NCI-H748 treated with DMSO at 0.1 percent for 48 hours (cell line): ENCODE data around the gene KCNIP4.

Source experiments
- DNase-seq: peaks from one replicate; lab custom pipeline; 2025; lab: John Stamatoyannopoulos, UW

The KCNIP4 gene

GRCh38 chr4:20944451-20944850, 1004.1 kb downstream of the KCNIP4 start:
- no peak for DNase-seq

DNA sequence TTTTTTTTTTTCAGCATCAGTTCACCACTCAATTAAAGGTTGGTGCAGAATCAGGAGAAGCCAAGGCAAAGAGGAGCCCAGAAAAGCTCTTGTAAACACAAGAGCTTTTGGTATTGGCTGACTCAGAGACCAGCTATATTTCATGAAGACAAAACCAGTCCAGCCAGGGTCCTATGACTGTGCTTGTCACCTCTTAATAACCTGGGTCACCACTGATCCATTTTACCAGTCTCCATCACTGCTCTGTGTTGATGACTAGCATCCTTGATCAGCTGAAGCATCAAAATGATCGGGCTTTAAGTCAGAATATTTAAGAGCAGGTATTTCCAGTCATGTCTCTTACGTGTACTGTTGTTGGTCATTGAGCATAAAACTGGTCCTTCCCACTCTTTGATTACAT, 1010.4 kb downstream of the KCNIP4 start:
- no peak for DNase-seq

DNA sequence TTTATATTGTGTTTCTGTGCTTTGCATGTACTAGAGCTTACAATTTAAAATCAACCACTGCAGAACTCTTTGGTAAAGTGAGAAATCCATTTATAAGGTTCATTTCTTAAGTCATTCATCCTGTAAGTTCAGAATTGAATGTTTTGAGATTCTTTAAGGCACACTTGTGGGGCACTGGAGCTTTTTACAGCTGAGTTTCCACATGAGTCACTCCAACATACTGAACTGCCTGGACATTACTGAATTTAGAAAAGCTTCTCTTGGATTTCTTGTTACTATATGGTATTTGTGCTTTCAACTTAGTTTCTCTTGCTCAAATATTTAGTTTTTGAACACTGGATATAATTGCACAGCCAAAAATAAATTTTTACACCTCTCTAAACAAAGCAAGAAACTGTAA, 1022.0 kb downstream of the KCNIP4 start:
- DNase-seq = no peak

DNA sequence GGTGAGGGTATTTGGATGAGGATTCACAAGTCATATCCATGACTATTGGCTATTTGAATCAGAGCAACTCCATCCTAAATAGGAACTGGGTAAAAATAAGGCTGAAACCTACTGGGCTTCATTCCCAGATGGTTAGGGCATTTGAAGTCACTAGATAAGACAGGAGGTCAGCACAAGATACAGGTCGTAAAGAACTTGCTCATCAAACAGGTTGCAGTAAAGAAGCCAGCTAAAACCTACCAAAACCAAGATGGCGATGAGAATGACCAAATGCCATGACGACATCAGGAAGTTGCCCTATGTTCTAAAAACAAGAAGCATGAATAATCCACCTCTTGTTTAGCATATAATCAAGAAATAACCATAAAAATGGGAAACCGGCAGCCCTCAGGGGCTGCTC, 1023.4 kb downstream of the KCNIP4 start:
- DNase-seq = no peak

DNA sequence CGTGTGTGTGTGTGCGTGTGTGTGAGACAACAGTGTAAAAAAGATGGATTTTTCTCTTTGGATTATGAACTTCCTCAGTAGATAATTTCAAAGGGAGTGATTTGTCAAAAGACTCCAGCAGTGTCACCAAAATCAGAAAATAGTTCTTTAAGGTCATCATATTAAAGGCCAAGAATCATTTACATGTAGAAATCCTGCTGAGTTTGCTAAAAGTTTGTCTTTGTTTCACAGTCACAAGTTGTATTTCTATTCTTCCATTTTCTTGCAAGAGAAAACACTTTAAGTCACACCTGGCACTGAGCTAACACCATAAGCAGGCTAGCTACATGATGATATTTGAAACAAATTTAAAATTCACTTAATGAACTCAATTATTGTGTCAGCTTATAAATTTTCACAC, 1025.6 kb downstream of the KCNIP4 start:
- DNase-seq = no peak

DNA sequence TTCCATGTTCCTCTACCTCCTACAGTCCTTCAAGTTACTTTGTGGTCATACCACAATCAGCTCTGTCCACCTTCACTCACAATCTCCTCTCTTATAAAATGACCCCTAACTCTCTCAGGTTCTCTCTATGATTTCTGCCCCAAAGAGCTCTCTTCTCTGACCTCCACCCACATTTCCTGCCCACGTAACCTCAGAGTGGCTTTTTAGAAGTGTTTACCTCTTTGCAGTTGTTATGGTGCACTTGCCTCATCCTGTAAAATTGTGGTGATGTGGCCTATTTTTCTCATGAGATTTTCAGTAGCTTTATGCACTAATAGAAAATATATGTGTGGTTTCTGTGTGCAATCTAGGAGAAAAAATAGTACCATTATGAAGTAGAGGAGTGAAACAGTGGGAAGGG, 1032.5 kb downstream of the KCNIP4 start:
- no peak for DNase-seq

- no peak for DNase-seq
These were observed 1043.6 kb downstream of the KCNIP4 start for GRCh38 chr4:20904966-20905365.

DNA sequence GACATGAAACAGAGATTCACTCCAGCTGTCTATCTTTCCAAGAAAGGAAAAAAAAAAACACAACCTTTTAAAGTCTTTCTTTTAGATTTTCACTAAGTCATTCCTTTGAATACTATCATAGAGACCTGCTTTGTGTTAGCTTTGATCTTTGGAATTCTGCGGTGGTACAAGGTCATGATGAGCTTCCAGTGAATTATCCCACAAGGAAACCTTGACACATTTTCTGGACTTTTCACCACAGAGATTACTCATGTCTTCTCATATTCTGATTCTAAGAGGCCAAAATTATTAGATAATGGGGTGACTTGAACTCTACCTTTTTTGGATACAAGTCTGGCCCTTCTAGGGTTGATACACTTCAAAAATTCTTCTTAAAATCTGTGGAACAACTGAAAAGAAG, 1046.7 kb downstream of the KCNIP4 start:
- no peak for DNase-seq

DNA sequence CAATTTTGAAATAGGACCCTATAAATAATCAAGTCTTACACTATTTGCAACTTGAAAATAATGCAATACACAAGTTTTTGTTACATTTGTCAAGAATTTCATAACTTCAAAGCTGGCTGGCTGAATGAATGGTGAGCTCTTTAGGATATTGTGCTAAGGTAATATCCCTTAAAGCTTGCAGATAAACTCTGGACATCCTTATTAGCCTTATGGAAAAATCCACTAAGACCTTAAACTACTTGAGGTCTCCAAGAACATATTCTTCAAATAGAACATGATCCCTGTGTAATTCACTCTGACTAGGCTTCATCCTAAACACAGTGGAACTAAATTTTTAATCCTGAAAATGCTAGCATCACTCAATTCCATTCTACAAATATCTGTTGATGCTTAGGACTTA, 1049.0 kb downstream of the KCNIP4 start:
- no peak for DNase-seq

GRCh38 chr4:20895988-20896387, 1052.6 kb downstream of the KCNIP4 start:
- no peak for DNase-seq

- DNase-seq = no peak
These were observed 1053.4 kb downstream of the KCNIP4 start for GRCh38 chr4:20895208-20895607.

DNA sequence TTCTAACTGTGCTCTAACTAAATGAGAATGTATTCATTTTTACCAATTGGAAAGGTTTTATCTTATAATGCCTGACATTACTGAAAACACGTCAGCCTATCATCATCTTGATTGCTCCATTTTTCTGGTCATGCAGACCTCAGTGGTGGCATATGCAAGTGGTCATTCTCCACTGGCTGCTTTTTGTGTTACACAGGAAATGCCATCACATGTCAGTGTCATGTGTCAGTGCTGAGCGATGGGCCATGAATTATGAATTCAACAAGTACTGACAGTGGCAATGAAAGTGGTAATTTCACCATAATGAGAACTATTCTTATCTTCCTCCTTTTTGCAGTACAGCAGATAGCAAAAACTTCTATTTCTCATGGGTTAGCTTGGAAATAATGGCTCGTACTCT, 1057.8 kb downstream of the KCNIP4 start:
- no peak for DNase-seq

DNA sequence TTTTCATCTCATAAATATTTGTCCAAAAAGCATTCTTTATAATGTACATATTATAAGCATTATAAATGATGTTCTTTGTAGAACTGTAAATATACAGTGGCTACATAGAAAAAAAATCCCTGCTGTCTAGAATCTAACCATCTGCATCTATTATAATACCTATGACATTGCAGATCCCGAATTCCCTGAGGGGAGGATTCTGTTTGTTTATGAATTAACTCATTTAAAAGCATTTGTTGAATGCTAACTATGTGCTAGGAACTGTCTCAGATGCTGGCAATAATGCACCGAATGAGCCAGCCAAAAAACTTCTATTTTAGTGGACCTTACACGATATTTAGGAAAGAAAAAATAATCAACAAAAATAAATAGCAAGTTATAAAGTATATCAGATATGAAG, 1058.7 kb downstream of the KCNIP4 start:
- DNase-seq = no peak

DNA sequence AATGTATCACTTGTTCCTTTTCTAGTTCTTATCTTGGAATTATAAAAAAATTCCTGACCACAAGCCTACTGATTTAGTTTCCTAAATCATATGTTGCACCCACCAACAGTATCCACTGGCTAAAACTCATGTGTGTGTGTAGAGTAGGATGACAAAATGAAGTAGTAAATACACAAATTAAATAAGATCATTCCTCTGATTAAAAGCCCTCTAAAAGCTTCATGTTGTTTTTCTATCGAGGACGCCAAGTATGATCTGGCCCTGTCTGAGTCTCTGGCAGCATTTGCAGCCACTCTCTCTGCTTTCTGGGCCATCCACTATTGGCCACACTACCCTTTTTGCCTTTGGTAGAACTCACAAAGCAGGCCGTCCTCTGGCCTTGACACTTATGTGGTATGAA, 1064.9 kb downstream of the KCNIP4 start:
- no peak for DNase-seq

GRCh38 chr4:20883231-20883630, 1065.3 kb downstream of the KCNIP4 start:
- no peak for DNase-seq

GRCh38 chr4:20882500-20882899, 1066.1 kb downstream of the KCNIP4 start:
- DNase-seq = no peak

- DNase-seq = no peak
These were observed 1066.9 kb downstream of the KCNIP4 start for GRCh38 chr4:20881658-20882057.

DNA sequence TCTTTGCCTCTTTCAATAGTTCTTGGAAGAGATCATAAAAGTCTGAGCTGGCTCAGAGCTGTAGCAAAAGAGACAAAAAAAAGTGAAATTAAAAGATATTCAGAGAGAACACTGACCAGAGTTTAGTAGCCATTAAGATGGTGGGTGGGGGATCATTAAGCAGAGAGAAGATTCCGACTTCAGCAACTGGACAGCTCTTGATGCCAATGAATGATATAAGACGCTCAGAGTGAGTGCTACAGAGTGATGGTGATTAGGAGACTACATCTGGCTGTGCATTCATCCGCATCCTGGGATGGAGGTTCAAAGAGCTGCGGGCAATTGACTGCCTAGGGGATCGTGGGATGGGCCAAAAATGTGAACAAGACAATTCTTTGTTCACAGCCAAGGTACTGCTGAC, 1069.8 kb downstream of the KCNIP4 start:
- DNase-seq = no peak

- no peak for DNase-seq
These were observed 1078.1 kb downstream of the KCNIP4 start for GRCh38 chr4:20870436-20870835.

DNA sequence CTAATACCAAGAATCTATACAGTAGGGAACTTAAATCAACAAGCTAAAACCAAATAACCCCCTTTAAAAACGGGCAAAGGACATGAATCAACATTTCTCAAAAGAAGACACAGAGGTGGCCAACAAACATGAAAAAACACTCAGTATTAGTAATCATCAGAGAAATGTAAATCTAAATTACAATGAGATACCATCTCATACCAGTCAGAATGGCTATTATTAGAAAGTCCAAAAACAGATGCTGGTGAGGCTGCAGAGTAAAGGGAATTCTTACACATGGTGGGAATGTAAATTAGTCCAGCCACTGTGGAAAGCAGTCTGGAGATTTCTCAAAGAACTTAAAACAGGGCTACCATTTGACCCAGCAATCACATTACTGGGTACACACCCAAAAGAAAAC, 1080.5 kb downstream of the KCNIP4 start:
- no peak for DNase-seq

DNA sequence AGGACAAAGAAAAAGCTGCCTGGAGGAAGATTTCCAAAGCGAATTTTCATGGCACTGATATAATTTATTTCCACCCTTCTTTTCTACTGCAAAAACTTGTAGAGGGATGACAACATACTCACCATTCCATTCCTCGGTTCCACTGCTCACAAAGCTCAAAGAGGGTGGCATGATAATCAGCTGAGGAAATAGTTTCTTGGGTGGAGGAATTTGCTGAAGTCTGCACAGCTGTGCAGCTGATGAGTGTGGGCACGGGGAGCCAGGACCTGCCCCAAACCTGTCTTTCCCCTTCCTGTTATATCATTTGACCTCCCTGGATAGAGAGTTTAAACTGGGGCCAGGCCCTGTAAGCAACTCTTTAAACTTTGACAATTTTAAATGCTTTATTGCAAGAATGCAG, 1087.7 kb downstream of the KCNIP4 start:
- DNase-seq = no peak

DNA sequence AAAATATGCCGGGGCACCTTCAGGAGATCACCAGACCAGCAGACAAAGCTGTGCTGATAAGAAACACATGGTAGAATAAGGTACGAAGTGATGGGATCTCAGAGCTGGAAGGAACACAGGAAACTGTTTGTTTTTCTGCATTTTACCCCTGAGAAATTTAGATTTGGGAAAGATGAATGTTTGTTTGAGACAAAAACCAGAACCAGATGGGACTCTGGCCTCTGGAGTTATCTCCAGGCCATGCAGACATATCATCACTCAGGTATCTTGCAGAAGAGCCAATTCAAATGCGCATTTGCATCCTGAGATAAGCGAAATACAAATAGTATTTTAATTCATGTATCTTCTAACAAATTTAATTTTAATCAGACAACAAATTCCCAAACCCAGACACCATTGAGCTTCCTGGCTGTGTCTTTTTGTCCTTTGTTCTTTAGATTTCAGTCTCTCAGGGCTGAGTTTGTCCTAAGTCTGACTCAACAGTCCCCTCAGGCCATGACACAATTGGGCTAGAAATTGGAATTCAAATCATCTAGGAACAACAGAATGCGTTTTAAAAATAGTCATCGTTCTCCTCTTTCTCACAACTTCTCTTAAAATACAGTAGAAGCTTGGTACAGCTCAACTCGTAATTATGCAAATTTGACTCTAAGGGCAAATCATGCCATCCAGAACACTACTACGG, 1089.3 kb downstream of the KCNIP4 start:
- no peak for DNase-seq

GRCh38 chr4:20857081-20857480, 1091.5 kb downstream of the KCNIP4 start:
- no peak for DNase-seq

GRCh38 chr4:20847124-20847747, 1101.3 kb downstream of the KCNIP4 start:
- no peak for DNase-seq
